GM13976 (cell line): Measurements from ENCODE around the gene NDST4.

Source experiments
- DNase-seq: peaks from one replicate; pipeline ENCODE4 v3.0.0; 2012; ENCODE audit warnings: low spot score
- CTCF ChIP-seq: IDR thresholded peaks from 2 replicates; pipeline ENCODE4 v1.5.1; 2012; ENCODE audit warnings: borderline replicate concordance, mild to moderate bottlenecking; ENCODE audit not compliant: insufficient read depth; ENCODE audit errors: extremely low read depth, missing control alignments, control extremely low read depth
- in situ Hi-C: fragments of 300-500 bp; cut with MboI; formaldehyde crosslinking; loops from one replicate; pipeline ENCODE4 v1.12.0; 2022; ENCODE audit warnings: low sequenced_read_pairs, mixed read lengths, inconsistent platforms; ENCODE audit not compliant: unreplicated experiment

Gene NDST4

DNA sequence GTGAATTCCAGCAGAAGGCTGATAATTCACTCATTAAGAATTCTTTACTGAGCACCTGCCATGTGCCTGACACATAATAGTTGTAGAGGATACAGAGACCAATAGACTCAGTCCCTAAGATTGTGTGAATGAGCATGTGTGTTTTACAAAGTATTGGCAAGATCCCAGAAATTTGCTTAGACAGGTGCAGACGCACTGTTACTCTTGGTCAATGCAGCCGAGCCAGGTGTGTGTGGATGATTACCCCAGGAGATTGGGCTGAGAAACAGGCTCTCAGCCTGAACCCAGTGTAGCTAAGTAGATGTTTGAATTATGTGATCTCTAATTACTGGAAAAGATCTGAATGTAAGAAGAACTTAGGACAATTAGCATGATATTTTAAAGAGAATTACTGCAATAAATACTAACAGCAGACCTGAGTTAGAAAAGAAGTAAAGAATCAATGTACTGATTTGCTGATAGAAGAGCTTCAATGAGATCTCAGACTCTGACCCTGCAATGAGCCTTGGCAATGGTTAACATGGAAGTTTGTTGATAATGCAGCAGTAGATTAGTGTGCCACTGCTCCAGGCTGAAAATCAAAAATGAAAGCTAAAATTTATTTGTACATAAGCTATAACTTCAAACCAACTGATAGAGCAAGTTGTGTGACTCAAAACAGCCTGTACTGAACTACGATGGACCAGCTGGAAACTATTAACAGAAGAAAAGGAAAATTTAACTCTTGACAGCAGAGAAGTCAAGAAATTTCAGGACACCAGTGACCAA lies 32.2 kb upstream of the NDST4 start:
- TF ChIP-seq CTCF: no peak
- in situ Hi-C loops: no loop called here
- DNase-seq: no peak

GRCh38 chr4:115128037-115128436 lies 14.6 kb upstream of the NDST4 start:
- DNase-seq: no peak
- in situ Hi-C loops: no loop called here
- TF ChIP-seq CTCF: no peak

- in situ Hi-C loops: no loop called here
- DNase-seq: no peak
These were observed 13.1 kb upstream of the NDST4 start for GRCh38 chr4:115126491-115126890.

DNA sequence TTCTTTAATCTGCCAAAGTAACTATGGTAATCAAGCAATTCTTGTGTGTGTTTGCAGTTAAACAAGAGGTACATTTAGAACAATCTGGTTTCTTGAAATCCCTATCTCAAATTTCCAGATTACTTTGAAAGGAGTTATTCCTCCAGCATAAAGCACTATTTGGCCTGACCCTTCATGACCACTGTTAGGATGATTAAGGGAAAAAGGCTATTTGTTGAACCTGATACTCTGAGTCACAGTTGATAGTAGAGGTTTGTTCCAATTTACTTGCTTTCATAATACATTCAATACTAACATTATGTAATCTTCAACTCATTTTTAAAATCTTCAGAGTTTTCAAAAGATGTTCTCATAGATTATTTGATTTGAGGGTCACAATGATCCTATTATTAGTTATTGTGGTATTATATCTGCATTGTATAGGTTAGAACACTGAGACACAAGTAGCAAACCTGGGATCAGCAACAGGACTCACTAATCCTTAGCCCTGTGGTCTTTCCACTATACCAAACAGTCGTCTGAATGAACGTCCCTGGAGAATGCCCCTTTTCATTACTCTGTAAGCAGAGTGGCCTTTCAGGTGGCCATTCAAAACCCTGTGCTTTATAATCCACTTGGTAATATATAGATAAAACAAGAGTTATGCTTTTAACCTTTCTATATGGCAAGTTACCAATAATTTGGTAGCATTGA lies 8.1 kb upstream of the NDST4 start:
- TF ChIP-seq CTCF: no peak
- in situ Hi-C loops: no loop called here
- DNase-seq: no peak

More at GRCh38 chr4:115126491-115126890, 13.1 kb upstream of the NDST4 start:
- no peak for TF ChIP-seq CTCF

- DNase-seq: no peak
- TF ChIP-seq CTCF: no peak
- in situ Hi-C loops: no loop called here
These were observed 6.5 kb upstream of the NDST4 start for GRCh38 chr4:115119804-115120352.

GRCh38 chr4:115117651-115118050 lies 4.2 kb upstream of the NDST4 start:
- in situ Hi-C loops: no loop called here

More at GRCh38 chr4:115117651-115118050, 4.2 kb upstream of the NDST4 start:
- no peak for TF ChIP-seq CTCF
- DNase-seq: no peak
